HepG2 (cell line): ENCODE measurements around the gene RPH3AL. TPM values are rescaled to one million over a fixed set of nuclear protein-coding genes. Genes with fewer than 3 reads are reported as not detected.

ENCODE experiments used
- ATAC-seq: fragments of 200-7000 bp; cut with Tn5 transposase; 3 replicates; pipeline ENCODE4 v1.9.1; 2020; ENCODE audit warnings: mild to moderate bottlenecking, moderate library complexity
- BruUV-seq: library from RNA; stranded (reverse); fragments of 400-500 nt; replicated peaks from 2 replicates; lab custom pipeline; 2021; lab: Mats Ljungman, UMichigan
- CTCF ChIA-PET: fragments of 300-600 bp; formaldehyde crosslinking; extraction: SDS; loops from one replicate; lab custom pipeline; 2021; ENCODE audit warnings: low total read pairs, inconsistent platforms, low intra/inter-chr PET ratio; lab: Yijun Ruan, JAX
- POLR2A ChIA-PET: fragments of 350-600 bp; sonication (Branson Sonifier 250); formaldehyde crosslinking; loops from one replicate; lab custom pipeline; 2020; ENCODE audit warnings: antibody characterized with exemption, inconsistent platforms; lab: Yijun Ruan, JAX
- DNase-seq: peaks from one replicate; pipeline ENCODE4 v3.0.0-alpha.2; 2015; ENCODE audit warnings: low spot score
- FAIRE-seq: peaks from 3 replicates; lab custom pipeline; 2011; peaks lifted over from hg19 to GRCh38; lab: Jason Lieb, UNC
- H2AFZ ChIP-seq: one replicate; pipeline ENCODE4 v1.6.1; 2011; ENCODE audit warnings: low read length, inconsistent platforms
- H3K27ac ChIP-seq: fragments of 300-600 bp; 3 replicates; pipeline ENCODE4 v1.8.0; 2011; ENCODE audit warnings: mixed run types, mild to moderate bottlenecking, mixed read lengths, low read length, inconsistent platforms; ENCODE audit not compliant: insufficient read depth; ENCODE audit errors: extremely low read length
- H3K27me3 ChIP-seq, 2 experiments: fragments of 200-600 bp in 1 of 2; 2 replicates in 1 of 2; 3 replicates in 1 of 2; pipeline versions ENCODE4 v1.6.0 to v1.8.0; 2011; ENCODE audit warnings: low read length in 2 of 2, mild to moderate bottlenecking in 2 of 2, moderate library complexity in 2 of 2, inconsistent platforms in 1 of 2; ENCODE audit not compliant: insufficient read depth in 2 of 2, control insufficient read depth in 1 of 2
- H3K36me3 ChIP-seq, 2 experiments: fragments of 200-600 bp in 1 of 2; replicated peaks in 1 of 2; 2 replicates in 1 of 2; 3 replicates in 1 of 2; pipeline versions ENCODE4 v1.5.1 to v1.8.0; 2011; ENCODE audit warnings: low read length in 2 of 2, inconsistent platforms in 1 of 2; ENCODE audit not compliant: insufficient read depth in 2 of 2, control insufficient read depth in 1 of 2
- H3K4me1 ChIP-seq: 2 replicates; pipeline ENCODE4 v1.5.1; 2012; ENCODE audit warnings: low read length, inconsistent platforms; ENCODE audit not compliant: insufficient read depth
- H3K4me2 ChIP-seq: 2 replicates; pipeline ENCODE4 v1.6.0; 2011; ENCODE audit warnings: low read depth, low read length, inconsistent platforms
- H3K4me3 ChIP-seq, 3 experiments: fragments of 200-600 bp in 1 of 3; sonication (generic), shearing (Covaris generic) in 1 of 3; replicated peaks in 1 of 3; 2 replicates each; pipeline ENCODE4 v1.5.1; 2011 to 2016; ENCODE audit warnings: low read length in 3 of 3, inconsistent platforms in 2 of 3, low read depth in 2 of 3, mild to moderate bottlenecking in 2 of 3, control low read depth in 1 of 3, mixed read lengths in 1 of 3; ENCODE audit not compliant: insufficient read depth in 1 of 3
- H3K79me2 ChIP-seq: one replicate; pipeline ENCODE4 v1.6.1; 2011; ENCODE audit warnings: low read length, inconsistent platforms; ENCODE audit not compliant: insufficient read depth
- H3K9ac ChIP-seq: 2 replicates; pipeline ENCODE4 v1.6.0; 2011; ENCODE audit warnings: mild to moderate bottlenecking, low read depth, low read length, inconsistent platforms; ENCODE audit not compliant: insufficient read depth
- H3K9me3 ChIP-seq: 2 replicates; pipeline ENCODE4 v1.5.1; 2012; ENCODE audit warnings: mild to moderate bottlenecking, low read length
- H4K20me1 ChIP-seq: 2 replicates; pipeline ENCODE4 v1.6.0; 2011; ENCODE audit warnings: inconsistent platforms, mild to moderate bottlenecking, low read length, moderate library complexity; ENCODE audit not compliant: insufficient read depth
- EP300 ChIP-seq, 3 experiments: sonication (generic) in 1 of 3; formaldehyde crosslinking in 1 of 3; IDR thresholded peaks; 2 replicates each; pipeline versions ENCODE4 v1.5.1 to v1.6.1; 2011 to 2020; ENCODE audit warnings: low read depth in 2 of 3, low read length in 2 of 3, borderline replicate concordance in 1 of 3, improper control_type of control experiment in 1 of 3, mild to moderate bottlenecking in 1 of 3, missing genetic modification reagents in 1 of 3, moderate library complexity in 1 of 3
- ETV5 ChIP-seq: IDR thresholded peaks from 2 replicates; pipeline ENCODE4 v1.6.1; 2018; ENCODE audit warnings: missing biosample characterization, missing genetic modification reagents, inconsistent platforms, borderline replicate concordance
- HOXA5 ChIP-seq: sonication (generic); formaldehyde crosslinking; IDR thresholded peaks from 2 replicates; pipeline ENCODE4 v1.4.0; 2020; ENCODE audit warnings: missing genetic modification reagents
- SATB2 ChIP-seq: sonication (generic); formaldehyde crosslinking; IDR thresholded peaks from 2 replicates; pipeline ENCODE4 v1.5.0; 2020; ENCODE audit warnings: missing genetic modification reagents
- SIN3B ChIP-seq: fragments of 150-350 bp; IDR thresholded peaks from 2 replicates; pipeline ENCODE4 v1.6.1; 2014; ENCODE audit warnings: low read length
- SKI ChIP-seq: fragments of 450-650 bp; IDR thresholded peaks from one replicate; pipeline ENCODE4 v1.6.1; 2018; ENCODE audit warnings: mild to moderate bottlenecking; ENCODE audit not compliant: partially characterized antibody
- TBX2 ChIP-seq: sonication (generic); formaldehyde crosslinking; IDR thresholded peaks from 2 replicates; pipeline ENCODE4 v1.5.0; 2020; ENCODE audit warnings: missing genetic modification reagents, mild to moderate bottlenecking, borderline replicate concordance
- ZNF331 ChIP-seq: sonication (generic); formaldehyde crosslinking; IDR thresholded peaks from 2 replicates; pipeline ENCODE4 v1.4.0; 2020; ENCODE audit warnings: missing genetic modification reagents
- ZNF572 ChIP-seq: sonication (generic); formaldehyde crosslinking; IDR thresholded peaks from 2 replicates; pipeline ENCODE4 v1.5.1; 2020; ENCODE audit warnings: mild to moderate bottlenecking, missing genetic modification reagents
- ZNF598 ChIP-seq: sonication (generic); formaldehyde crosslinking; IDR thresholded peaks from 2 replicates; pipeline ENCODE4 v1.5.1; 2020; ENCODE audit warnings: mild to moderate bottlenecking, missing genetic modification reagents, borderline replicate concordance
- WGBS: methylation state at CpG from one replicate; pipeline ENCODE4 v1.1.6; 2017; ENCODE audit warnings: low lambda C conversion rate; 5-methylcytosine and 5-hydroxymethylcytosine counted together
- in situ Hi-C: cut with HindIII; loops from 2 replicates; pipeline ENCODE4 v1.10.0; 2017; ENCODE audit warnings: low pct_unique_long_range_greater_than_20kb; ENCODE audit not compliant: extremely low pct_ligation_motif_present
- intact Hi-C: fragments of 100-400 bp; cut with micrococcal nuclease; formaldehyde crosslinking; loops from one replicate; pipeline ENCODE4 v1.10.0; 2022; ENCODE audit not compliant: unreplicated experiment
- polyA plus RNA-seq, 8 experiments: library from polyadenylated mRNA; depleted of rRNA in 3 of 8; stranded (reverse) in 7 of 8; unstranded in 1 of 8; fragments of >200 nt; fragmentation: Illumina TruSeq in 4 of 8; extraction: Trizol in 4 of 8; gene quantifications; 2 replicates each; pipeline versions ENCODE4 v1.2.1 to v1.2.3, GENCODE V29; 2011 to 2016; ENCODE audit warnings: low read depth in 4 of 8, missing spikeins in 1 of 8, mixed read lengths in 1 of 8; ENCODE audit not compliant: insufficient read depth in 1 of 8
- total RNA-seq, 5 experiments: library from RNA; depleted of rRNA; stranded (reverse); fragments of >200 nt; fragmentation: Illumina TruSeq; extraction: Trizol; gene quantifications; 2 replicates each; pipeline ENCODE4 v1.2.3, GENCODE V29; 2016; ENCODE audit warnings: low read depth in 1 of 5
- TF ChIP-seq, protein P1 (sequence below): sonication (generic); formaldehyde crosslinking; IDR thresholded peaks from 2 replicates; pipeline ENCODE4 v1.4.0; 2020; ENCODE audit warnings: missing genetic modification reagents
- TF ChIP-seq, protein P2 (sequence below): sonication (generic); formaldehyde crosslinking; IDR thresholded peaks from 2 replicates; pipeline ENCODE4 v1.4.0; 2020; ENCODE audit warnings: missing genetic modification reagents
- TF ChIP-seq, protein P3 (sequence below): sonication (generic); IDR thresholded peaks from 2 replicates; pipeline ENCODE4 v1.6.1; 2016; ENCODE audit warnings: low read depth, borderline replicate concordance
- TF ChIP-seq, protein P4 (sequence below): sonication (generic); formaldehyde crosslinking; IDR thresholded peaks from 2 replicates; pipeline ENCODE4 v1.4.0; 2020; ENCODE audit warnings: mild to moderate bottlenecking, missing genetic modification reagents

Gene RPH3AL
- total and polyA plus RNA-seq, 2 of the 13 experiments (the other 11 are each of a cell fraction or from before 2014, with no cell fraction given), result 7.8 to 16.4 TPM

DNA sequence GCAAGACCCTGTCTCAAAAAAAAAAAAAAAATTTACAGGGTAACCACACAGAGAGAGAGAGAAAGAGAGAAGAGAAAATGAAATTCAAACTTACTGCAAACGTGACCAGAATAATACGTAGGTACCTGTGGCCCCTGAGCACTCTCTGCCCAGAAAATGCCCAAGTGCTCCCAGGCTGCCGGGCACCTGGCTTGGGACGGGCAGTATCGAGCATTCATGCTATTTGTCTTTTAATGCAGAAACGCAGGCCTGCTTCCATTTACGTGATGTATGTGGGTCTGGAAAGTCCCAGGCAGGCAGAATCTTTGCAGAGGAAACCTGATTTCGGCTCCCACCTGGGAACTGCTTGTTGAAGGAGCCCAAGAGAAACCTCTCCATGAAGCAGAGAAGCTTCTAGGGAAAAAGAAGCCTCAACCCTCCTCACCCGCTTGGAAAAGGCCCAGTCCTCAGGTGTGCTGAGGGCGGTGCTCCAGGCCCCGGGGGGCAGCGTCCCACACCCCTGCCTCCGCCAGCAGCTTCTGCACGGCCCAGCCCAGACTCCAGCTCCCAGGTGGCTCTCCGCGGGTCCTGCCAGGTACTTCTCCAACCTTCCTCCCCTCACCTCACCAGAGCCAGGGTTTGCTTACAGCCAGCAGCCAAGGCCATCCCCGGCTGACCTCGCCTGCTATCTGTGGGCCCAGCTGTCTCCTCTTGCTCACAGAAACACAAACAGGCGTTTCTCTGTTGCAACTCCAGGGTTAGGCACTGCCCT, 14.0 kb downstream of the RPH3AL start:
- in situ Hi-C loops, result no loop called here
- DNase-seq (peak; percentile 81), FAIRE-seq (peak; percentile 85), ATAC-seq (peak; percentile 98)
- Histone ChIP-seq H3K9me3 (no peaks in the 10 kb centered on the region), H3K4me1 (peaks cover 27% of the 10 kb centered on the region), H3K36me3 (peaks cover under 1 to 6% of the 10 kb centered on the region in 2 experiments; a peak in 2 of 5 replicates), H2AFZ (no peak overlapping the region), H3K4me2 (peak overlapping the region; percentile 46; the same call in 1 of the 2 replicates), H4K20me1 (peaks cover 10% of the 10 kb centered on the region), H3K27me3 (no peaks in the 10 kb centered on the region), H3K27ac (peak overlapping the region; percentile 52), H3K4me3 (peak overlapping the region in 1 of 3 experiments; percentile 22; a peak in 1 of 6 replicates), H3K79me2 (peaks cover 37% of the 10 kb centered on the region), H3K9ac (peak overlapping the region; percentile 29; the same call in 1 of the 2 replicates)
- BruUV-seq, result no TSS peak
- 75% methylated on average over 10 of the region's 19 CpGs for WGBS
- POLR2A ChIA-PET, result interaction anchor here (1.0 to 2.9 kb wide), 2 partner anchors 11 to 13 kb away, joined by 3 to 59 read pairs; partner anchors contain the start of gene RPH3AL
- intact Hi-C loops, result loop anchor here (1.0 kb wide), 2 partner anchors 10 to 14 kb away; partner anchors contain the start of gene RPH3AL
- CTCF ChIA-PET, result interaction anchor here (1.1 kb wide), 1 partner anchor 14 kb away, joined by 4 read pairs; the partner anchor contains the start of gene RPH3AL
- peak; percentile 51 to 65; a peak in 2 of 4 replicates for TF ChIP-seq EP300 (IDR thresholded peaks at IDR 0.05; ENCODE audit: low read depth in 2 of 2, low read length in 2 of 2)
- peak; percentile 50; the same call in 1 of the 2 replicates for TF ChIP-seq EP300 (CRISPR knock-in tag; IDR thresholded peaks at IDR 0.05; ENCODE audit: borderline replicate concordance)
- peak; percentile 72 for TF ChIP-seq ZNF331 (CRISPR knock-in tag)
- TF ChIP-seq ZNF572 (CRISPR knock-in tag), result no peak
- TF ChIP-seq SATB2, result no peak
- TF ChIP-seq HOXA5 (CRISPR knock-in tag), result no peak
- TF ChIP-seq TBX2 (CRISPR knock-in tag), result peak; percentile 35; the same call in 1 of the 2 replicates
- TF ChIP-seq ETV5 (CRISPR knock-in tag), result peak; percentile 16; the same call in 1 of the 2 replicates
- TF ChIP-seq, protein P1, sequence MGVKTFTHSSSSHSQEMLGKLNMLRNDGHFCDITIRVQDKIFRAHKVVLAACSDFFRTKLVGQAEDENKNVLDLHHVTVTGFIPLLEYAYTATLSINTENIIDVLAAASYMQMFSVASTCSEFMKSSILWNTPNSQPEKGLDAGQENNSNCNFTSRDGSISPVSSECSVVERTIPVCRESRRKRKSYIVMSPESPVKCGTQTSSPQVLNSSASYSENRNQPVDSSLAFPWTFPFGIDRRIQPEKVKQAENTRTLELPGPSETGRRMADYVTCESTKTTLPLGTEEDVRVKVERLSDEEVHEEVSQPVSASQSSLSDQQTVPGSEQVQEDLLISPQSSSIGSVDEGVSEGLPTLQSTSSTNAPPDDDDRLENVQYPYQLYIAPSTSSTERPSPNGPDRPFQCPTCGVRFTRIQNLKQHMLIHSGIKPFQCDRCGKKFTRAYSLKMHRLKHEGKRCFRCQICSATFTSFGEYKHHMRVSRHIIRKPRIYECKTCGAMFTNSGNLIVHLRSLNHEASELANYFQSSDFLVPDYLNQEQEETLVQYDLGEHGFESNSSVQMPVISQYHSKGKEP, result no peak
- TF ChIP-seq ZNF598 (CRISPR knock-in tag), result no peak
- TF ChIP-seq SKI, result peak; percentile 75
- TF ChIP-seq, protein P2, sequence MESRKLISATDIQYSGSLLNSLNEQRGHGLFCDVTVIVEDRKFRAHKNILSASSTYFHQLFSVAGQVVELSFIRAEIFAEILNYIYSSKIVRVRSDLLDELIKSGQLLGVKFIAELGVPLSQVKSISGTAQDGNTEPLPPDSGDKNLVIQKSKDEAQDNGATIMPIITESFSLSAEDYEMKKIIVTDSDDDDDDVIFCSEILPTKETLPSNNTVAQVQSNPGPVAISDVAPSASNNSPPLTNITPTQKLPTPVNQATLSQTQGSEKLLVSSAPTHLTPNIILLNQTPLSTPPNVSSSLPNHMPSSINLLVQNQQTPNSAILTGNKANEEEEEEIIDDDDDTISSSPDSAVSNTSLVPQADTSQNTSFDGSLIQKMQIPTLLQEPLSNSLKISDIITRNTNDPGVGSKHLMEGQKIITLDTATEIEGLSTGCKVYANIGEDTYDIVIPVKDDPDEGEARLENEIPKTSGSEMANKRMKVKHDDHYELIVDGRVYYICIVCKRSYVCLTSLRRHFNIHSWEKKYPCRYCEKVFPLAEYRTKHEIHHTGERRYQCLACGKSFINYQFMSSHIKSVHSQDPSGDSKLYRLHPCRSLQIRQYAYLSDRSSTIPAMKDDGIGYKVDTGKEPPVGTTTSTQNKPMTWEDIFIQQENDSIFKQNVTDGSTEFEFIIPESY (CRISPR knock-in tag), result peak; percentile 46; the same call in 1 of the 2 replicates
- no peak for TF ChIP-seq SIN3B
- TF ChIP-seq, protein P3, sequence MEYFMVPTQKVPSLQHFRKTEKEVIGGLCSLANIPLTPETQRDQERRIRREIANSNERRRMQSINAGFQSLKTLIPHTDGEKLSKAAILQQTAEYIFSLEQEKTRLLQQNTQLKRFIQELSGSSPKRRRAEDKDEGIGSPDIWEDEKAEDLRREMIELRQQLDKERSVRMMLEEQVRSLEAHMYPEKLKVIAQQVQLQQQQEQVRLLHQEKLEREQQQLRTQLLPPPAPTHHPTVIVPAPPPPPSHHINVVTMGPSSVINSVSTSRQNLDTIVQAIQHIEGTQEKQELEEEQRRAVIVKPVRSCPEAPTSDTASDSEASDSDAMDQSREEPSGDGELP, result peak; percentile 96
- TF ChIP-seq, protein P4, sequence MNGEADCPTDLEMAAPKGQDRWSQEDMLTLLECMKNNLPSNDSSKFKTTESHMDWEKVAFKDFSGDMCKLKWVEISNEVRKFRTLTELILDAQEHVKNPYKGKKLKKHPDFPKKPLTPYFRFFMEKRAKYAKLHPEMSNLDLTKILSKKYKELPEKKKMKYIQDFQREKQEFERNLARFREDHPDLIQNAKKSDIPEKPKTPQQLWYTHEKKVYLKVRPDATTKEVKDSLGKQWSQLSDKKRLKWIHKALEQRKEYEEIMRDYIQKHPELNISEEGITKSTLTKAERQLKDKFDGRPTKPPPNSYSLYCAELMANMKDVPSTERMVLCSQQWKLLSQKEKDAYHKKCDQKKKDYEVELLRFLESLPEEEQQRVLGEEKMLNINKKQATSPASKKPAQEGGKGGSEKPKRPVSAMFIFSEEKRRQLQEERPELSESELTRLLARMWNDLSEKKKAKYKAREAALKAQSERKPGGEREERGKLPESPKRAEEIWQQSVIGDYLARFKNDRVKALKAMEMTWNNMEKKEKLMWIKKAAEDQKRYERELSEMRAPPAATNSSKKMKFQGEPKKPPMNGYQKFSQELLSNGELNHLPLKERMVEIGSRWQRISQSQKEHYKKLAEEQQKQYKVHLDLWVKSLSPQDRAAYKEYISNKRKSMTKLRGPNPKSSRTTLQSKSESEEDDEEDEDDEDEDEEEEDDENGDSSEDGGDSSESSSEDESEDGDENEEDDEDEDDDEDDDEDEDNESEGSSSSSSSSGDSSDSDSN (CRISPR knock-in tag), result peak; percentile 88
